Adrenal gland (tissue), 5 donors: ENCODE results near the gene TRIB2.
A peak's percentile ranks its signal among the peaks of the same experiment; 100 is the strongest.

Experiments used
- CTCF ChIP-seq, 6 experiments: fragments of 450-650 bp in 4 of 6; fragments of 200-600 bp in 2 of 6; sonication (generic) in 1 of 6; IDR thresholded peaks; 1 replicate in 5 of 6; 2 replicates in 1 of 6; pipeline versions ENCODE4 v1.5.1 to v1.8.0; 2016 to 2021; ENCODE audit warnings: antibody characterized with exemption in 6 of 6, mild to moderate bottlenecking in 2 of 6, moderate library complexity in 1 of 6
- POLR2A ChIP-seq, 2 donors: fragments of 450-650 bp; IDR thresholded peaks; one replicate each; pipeline ENCODE4 v1.6.1; 2017; ENCODE audit warnings: antibody characterized with exemption in 2 of 2, mild to moderate bottlenecking in 2 of 2, moderate library complexity in 1 of 2
- donor health status: DM: no; HTN: no; CAD: no.

- peak in 5 of 6 experiments; percentile 12 to 49 (median 19) for TF ChIP-seq CTCF (IDR thresholded peaks at IDR 0.05)
- peak; percentile 32 to 53 for TF ChIP-seq POLR2A (IDR thresholded peaks at IDR 0.05)
Observed at GRCh38 chr2:12717191-12718014, 667 bp downstream of the TRIB2 start.
